HG02885 (cell line): ENCODE data around the gene NRK.
A peak's percentile ranks its signal among the peaks of the same experiment; 100 is the strongest.
"Not testable (repeated sequence)": the region's sequence is repeated elsewhere in the genome, so short reads cannot be mapped to it uniquely, and the experiment has no call there.

Experiments
- ATAC-seq: cut with Tn5 transposase; IDR thresholded peaks from one replicate; pipeline ENCODE4 v1.9.1; 2021; ENCODE audit warnings: mild to moderate bottlenecking; ENCODE audit not compliant: unreplicated experiment, poor library complexity

Gene NRK

GRCh38 chrX:105822138-105823091, at the start of gene NRK:
NRK (plus strand) TSS chrX:105822539; CDS start chrX:105822846, 307 bp downstream.
- no peak for ATAC-seq

- no peak for ATAC-seq
These were observed 48.5 kb upstream of the NRK start for GRCh38 chrX:105773801-105774200.

GRCh38 chrX:105775679-105776078, 46.7 kb upstream of the NRK start:
- ATAC-seq = no peak

GRCh38 chrX:105781804-105782203, 40.5 kb upstream of the NRK start:
- ATAC-seq = no peak

- not testable (repeated sequence) for ATAC-seq
These were observed 25.5 kb upstream of the NRK start for GRCh38 chrX:105796877-105797276.

GRCh38 chrX:105803891-105804290, 18.4 kb upstream of the NRK start:
- no peak for ATAC-seq

- not testable (repeated sequence) for ATAC-seq
These were observed 16.7 kb upstream of the NRK start for GRCh38 chrX:105805655-105806054.

- no peak for ATAC-seq
These were observed 5.8 kb upstream of the NRK start for GRCh38 chrX:105816517-105816916.

- no peak for ATAC-seq
These were observed 2.1 kb upstream of the NRK start for GRCh38 chrX:105820247-105820646.

- no peak for ATAC-seq
These were observed 743 bp upstream of the NRK start for GRCh38 chrX:105821471-105822121.

- no peak for ATAC-seq
These were observed 735 bp downstream of the NRK start for GRCh38 chrX:105823092-105823455.

GRCh38 chrX:105829011-105829410, 6.7 kb downstream of the NRK start:
- ATAC-seq = no peak

- no peak for ATAC-seq
These were observed 14.9 kb downstream of the NRK start for GRCh38 chrX:105837232-105837631.

- no peak for ATAC-seq
These were observed 23.3 kb downstream of the NRK start for GRCh38 chrX:105845631-105846030.

- ATAC-seq = not testable (repeated sequence)
These were observed 27.8 kb downstream of the NRK start for GRCh38 chrX:105850100-105850499.

GRCh38 chrX:105865709-105866108, 43.4 kb downstream of the NRK start:
- ATAC-seq = no peak

- ATAC-seq = no peak
These were observed 47.4 kb downstream of the NRK start for GRCh38 chrX:105869701-105870100.

GRCh38 chrX:105870445-105870844, 48.1 kb downstream of the NRK start:
- ATAC-seq = no peak

- ATAC-seq = no peak
These were observed 50.6 kb downstream of the NRK start for GRCh38 chrX:105872941-105873340.

- ATAC-seq = no peak
These were observed 52.5 kb downstream of the NRK start for GRCh38 chrX:105874790-105875189.

- peak; percentile 56 for ATAC-seq
These were observed 54.3 kb downstream of the NRK start for GRCh38 chrX:105876658-105877057.

- no peak for ATAC-seq
These were observed 58.2 kb downstream of the NRK start for GRCh38 chrX:105880491-105880890.
